Activated T-cell treated with anti-CD3 and anti-CD28 coated beads, Interleukin-2, amount 50 U/mL, for 48 hours (primary cell): ENCODE data around the gene HDHD5.
"Not testable (repeated sequence)": the region's sequence is repeated elsewhere in the genome, so short reads cannot be mapped to it uniquely, and the experiment has no call there.

Source experiments
- DNase-seq, 2 experiments: peaks; one replicate each; pipeline ENCODE4 v3.0.0-alpha.2; 2020

Gene HDHD5

DNA sequence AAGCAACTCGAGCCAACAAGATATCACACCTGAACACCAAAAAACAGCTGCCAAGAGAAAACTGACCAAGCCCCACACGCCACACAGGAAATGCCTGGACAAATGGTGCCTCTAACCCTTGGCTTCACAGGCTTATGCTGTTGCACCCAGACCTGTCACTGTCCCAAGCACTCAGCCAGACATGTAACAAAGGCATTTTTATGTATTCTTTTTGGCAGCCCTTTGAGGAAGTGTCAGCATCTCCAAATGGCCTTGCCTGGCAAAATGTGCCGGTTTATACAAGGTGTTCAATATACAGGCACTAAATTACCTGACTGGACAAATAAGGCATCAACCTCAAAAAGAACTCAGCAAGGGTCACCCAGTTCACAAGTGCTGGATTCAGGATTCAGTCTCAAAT lies 6.1 kb downstream of the HDHD5 start:
- DNase-seq: no peak

- DNase-seq: no peak
Measured at GRCh38 chr22:17152340-17152739, 6.7 kb downstream of the HDHD5 start.

DNA sequence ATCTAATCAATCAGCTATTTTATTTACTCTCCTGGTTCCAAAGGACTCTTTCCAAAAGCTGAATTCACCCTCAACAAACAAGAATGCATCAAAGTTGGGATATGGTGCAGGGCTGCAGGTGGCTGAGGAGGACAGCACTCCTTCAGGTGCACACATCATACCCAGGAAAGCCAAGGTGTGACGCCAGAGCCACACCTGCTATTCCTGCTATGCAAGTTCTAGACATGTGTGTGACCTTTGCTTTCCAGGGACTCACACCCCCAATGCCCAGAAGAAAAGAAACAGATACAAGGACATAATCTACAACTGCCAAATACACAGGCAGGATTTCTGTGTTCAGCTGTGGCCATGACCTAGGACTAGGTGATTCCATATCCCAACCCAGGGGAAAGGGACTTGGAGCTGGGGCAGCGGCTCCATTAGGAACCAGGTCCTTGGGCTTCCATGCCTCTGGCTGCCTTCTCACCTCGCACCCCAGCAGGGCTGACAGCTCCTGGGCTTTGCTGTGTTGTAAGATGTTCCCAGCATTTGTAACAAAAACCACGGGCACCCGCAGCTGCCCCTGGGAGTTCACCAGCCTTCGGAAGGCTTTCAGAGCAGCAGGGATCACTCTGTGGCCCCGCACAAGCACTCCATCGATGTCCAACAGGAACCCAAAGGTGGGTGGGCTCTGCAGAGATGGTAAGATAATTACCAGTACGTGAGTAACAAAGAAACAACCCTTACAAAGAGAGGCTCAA lies 9.8 kb downstream of the HDHD5 start:
- no peak for DNase-seq

- DNase-seq: not testable (repeated sequence)
Measured at GRCh38 chr22:17147458-17147857, 11.6 kb downstream of the HDHD5 start.

DNA sequence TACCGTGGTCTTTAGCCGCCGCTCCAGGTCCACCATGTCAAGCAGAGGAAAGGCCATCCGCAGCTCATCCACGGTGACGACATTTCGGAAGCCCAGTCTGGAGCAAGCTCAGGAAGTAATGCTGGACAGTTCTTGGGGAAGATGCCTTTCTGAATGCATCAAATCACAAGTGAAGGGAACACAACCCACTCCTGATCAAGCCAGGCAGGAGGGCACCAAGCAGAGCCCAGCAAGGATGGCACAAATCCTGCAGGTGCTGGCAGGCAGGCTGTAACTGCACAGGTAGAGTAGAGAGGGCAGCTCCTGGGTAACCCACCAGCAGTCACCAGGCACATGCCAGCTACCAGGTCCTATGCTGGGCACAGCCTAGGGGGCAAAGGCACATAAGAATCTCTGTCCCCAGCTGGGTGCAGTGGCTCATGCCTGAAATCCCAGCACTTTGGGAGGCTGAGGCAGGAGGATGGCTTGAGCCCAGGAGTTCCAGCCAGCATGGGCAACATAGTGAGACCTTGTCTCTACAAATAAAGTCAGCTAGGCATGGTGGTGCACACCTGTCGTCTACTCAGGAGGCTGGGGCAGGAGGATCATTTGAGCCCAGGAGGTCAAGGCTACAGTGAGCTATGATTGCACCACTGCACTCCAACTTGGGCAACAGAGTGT lies 13.9 kb downstream of the HDHD5 start:
- DNase-seq: no peak

DNA sequence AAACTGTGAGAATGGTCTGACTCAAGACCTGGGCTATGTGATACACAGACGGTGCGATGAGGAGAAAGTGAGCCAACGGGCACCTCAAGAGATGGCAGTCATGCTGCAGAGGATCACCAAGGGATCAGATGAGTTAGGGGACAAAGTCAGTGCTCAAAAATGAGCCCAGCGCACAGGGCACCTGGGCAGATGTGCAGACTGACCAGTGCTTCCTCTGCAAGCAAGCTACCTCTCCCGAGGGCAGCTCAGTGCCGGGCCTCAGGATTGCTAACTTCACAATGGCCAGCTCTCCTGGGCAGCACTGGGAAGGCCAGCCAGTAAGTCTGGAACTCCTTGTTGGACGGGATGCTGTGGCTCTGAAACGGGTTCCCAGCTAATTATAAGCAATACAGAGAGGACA lies 15.3 kb downstream of the HDHD5 start:
- DNase-seq: no peak

DNA sequence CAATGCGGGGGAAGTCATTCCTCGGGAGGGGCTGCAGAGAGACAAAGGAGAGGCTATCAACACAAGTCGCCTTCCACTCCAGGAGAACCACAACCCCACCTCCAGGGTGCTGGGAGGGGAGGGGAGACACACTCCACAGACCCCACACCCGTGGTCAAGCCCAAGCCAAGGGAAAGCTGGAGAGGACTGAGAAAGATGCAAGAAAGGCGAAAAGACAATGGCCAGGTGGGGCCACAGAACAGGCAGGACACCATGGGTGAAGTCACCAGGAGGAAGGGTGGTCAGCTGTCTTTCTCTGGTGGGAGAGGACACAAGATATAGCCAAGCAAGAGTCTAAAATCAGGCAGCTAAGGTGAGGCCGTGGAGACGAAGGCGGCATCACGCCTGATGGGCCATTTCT lies 16.0 kb downstream of the HDHD5 start:
- no peak for DNase-seq

DNA sequence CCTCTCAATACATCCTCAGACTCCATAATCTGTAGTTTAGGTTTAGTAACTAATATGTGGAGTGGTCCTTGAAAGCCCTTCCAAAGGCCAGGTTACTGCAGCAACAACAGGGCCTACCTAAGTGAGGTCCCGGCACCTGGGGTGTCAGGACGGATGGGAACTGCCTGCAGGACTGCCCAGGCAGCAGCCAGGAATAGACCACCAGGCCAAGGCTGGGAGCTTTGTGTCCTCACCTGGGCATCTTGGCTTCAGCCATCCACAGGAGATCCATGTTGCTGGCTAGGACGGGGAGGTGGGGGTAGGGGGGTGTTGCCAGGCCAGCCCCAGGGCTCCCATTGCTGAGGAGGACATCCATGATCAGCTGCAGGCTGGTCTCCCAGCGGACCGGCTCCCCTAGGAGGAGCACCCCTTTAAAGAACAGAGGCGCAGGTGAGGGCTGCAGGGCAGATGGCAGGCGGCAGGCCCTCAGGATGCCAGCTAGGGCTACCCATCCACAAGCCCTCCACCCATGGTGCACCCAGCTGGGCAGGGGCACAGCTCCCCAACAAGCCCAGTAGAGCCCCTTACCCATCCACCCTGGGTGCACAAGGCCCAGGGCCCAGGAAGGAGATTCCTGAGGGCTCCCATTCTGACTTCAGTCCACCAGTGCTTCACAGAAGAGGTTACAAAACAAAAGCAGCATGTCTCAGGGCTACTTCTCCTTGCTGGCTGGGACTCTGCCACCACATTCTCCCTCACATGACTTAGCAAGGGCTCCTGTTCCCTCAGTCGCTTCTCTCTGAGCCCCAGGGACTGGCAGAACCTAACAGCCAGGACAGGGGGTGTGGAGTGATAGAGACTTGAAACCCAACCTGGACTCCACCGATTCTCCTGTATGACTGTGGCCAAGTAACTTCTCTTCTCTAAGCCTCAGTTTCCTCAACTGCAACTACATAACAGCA lies 18.0 kb downstream of the HDHD5 start:
- no peak for DNase-seq

DNA sequence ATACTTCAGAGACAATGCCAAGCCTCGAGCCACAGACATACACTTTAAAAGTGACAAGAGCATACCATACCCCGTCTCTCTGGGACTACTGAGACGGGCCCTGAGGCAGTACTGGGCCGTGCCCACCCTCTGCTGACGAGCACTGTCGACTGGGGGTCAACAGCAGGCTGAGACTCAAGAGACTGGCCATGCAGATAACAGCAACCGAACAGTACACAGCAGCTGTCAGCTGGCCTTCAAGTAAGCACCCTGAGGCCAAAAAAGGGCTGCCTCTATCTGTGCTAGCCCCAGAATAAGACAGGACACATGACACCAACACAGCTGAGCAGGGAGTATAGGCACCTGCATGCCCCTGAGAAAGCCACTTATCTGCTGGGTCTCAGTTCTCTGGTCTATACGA lies 19.1 kb downstream of the HDHD5 start:
- DNase-seq: no peak

- no peak for DNase-seq
Measured at GRCh38 chr22:17138513-17138912, 20.6 kb downstream of the HDHD5 start.

- no peak for DNase-seq
Measured at GRCh38 chr22:17137861-17138425, 21.1 kb downstream of the HDHD5 start.

- no peak for DNase-seq
Measured at GRCh38 chr22:17137170-17137569, 21.9 kb downstream of the HDHD5 start.

DNA sequence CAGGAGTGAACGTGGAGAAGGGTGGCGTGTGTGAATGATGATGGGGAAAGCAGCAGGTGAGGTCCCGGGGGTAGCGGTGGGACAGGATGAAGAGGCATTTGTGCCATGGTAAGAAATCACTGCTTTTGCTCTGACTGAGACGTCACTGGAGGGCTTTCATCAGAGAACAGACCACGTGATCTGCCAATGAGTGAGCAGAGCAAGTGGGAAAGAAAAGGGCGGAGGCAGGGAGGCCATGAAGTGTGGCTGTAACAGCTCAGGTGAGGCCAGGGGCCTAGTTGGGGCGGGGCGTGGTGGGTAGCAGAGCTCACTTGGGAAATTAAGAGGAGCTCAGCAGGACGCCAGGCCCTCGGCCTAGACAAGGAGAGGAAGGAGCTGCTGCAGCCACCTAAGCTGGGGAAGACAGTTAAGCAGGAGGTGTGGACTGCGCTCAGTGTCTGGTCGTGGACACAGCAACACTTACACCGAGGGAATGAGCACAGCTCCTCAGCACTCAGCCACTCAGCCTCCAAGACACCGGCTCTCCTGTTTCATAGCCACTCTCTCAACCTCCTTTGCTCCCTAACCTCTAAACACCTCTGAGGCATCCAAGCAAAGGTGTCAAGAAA lies 23.8 kb downstream of the HDHD5 start:
- no peak for DNase-seq

- no peak for DNase-seq
Measured at GRCh38 chr22:17133137-17133536, 25.9 kb downstream of the HDHD5 start.

DNA sequence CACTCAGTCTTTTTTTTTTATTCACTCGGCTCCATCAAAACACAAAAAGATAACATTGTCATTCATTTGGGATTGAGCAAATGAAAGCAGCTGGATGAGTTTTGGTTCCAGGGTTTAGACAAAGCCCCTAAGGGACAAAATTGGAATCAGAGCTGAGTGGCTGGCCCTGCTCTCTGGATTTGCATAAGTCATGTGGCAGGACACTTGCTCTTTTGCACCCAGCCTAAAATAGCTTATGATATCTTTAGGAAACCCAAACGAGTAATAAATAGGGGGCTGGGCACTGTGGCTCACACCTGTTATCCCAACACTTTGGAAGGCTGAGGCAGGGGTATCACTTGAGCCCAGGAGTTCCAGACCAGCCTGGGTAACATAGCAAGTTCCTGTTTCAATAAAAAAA lies 27.0 kb downstream of the HDHD5 start:
- DNase-seq: no peak

DNA sequence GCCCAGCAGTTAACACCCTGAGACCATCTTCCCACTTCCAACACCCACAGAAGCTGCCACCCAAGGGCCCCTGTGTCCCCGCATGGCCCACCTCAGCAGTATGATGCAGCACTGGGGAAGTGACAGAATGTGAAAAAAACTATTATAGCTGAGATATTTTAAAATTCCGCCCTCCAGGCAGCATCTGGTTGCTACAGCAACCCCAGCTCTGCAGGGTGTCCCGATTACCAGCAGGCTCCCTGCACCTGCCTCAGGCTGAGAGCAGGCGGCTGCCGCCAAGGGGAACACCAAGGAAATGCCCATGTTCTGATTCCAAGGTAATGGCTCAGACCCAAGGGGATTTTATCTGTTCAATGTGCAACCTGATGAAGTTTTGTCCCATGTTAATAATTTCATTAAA lies 27.4 kb downstream of the HDHD5 start:
- no peak for DNase-seq

DNA sequence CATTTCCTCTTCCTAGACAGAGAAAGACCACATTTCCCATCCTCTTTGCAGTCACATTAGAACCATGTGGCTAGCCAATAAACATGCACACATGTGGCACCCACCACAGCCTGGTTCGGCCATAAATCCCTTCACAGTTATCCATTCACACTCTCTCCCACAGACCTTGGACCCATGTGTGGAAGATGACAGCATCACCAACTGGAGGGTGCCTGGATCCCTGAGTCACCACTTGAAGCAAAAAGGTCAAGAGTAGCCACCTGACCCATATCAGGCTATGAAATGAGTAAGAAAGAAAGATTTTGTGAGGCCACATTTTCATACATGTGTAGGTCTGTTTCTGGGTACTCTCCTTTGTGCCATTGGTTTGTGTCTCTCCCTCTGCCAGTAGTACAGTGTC lies 28.9 kb downstream of the HDHD5 start:
- no peak for DNase-seq

- DNase-seq: peak in 1 of 2 experiments; percentile 47
Measured at GRCh38 chr22:17121233-17122195, 37.6 kb downstream of the HDHD5 start, which contains the start of gene TMEM121B. TMEM121B (minus strand) TSS chr22:17121360; CDS start chr22:17121127, 233 bp downstream.

DNA sequence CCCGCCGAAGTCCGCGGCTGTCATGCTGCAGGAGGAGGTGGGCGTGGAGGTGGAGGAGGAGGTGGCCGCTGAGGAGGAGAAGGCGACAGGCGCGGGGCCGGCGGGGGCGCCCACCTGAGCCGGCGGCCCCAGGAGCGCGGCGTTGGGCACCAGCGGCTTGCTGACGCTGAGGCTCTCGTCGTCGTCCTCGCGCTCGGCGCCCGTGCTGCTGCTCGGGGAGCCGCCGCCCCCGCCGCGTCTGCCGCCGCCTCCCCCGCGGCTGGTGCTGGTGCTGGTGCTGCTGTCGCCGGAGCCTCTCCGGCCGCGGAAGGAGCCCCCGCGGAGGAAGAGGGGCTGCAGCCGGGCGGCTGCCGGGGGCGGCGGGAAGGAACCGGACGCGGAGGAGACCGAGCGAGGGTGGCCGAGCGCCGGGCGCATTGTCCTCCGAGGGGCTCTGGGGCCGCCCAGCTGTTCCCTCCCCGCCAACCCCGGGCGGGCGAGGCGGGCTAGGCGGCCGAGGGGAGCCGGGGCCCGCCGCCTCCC lies 38.3 kb downstream of the HDHD5 start:
- peak in 1 of 2 experiments; percentile 49 for DNase-seq

DNA sequence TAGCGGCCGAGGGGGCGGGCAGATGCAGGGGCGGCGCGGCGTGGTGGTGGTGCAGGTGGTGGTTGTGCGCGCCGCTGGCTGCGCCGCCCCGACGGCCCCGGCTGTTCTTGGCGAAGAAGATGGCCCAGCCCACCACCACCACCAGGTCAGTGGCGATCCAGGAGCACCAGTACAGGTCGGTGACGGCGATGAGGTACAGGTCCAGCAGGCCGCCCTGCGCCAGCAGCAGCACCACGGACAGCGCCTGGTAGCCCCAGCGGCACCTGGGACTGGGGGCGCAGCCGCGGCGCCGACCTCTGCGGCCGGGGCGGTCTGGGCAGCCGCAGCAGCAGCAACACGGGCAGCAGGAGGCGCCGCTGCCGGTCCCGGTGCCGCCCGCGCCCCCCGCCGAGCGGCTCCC lies 38.8 kb downstream of the HDHD5 start:
- peak; percentile 51 to 72 for DNase-seq
